BJ (cell line): ENCODE results near the gene EFCAB8. TPM values are rescaled to one million over a fixed set of nuclear protein-coding genes. Genes with fewer than 3 reads are reported as not detected.
A peak's percentile ranks its signal among the peaks of the same experiment; 100 is the strongest.

ENCODE experiments used
- CTCF ChIA-PET: fragments of 350-600 bp; formaldehyde crosslinking; extraction: SDS; loops from one replicate; lab custom pipeline; 2021; ENCODE audit warnings: antibody characterized with exemption, inconsistent platforms; lab: Yijun Ruan, JAX
- POLR2A ChIA-PET: fragments of 300-600 bp; sonication (Branson Sonifier 250); formaldehyde crosslinking; extraction: SDS; loops from one replicate; lab custom pipeline; 2021; ENCODE audit warnings: antibody characterized with exemption; lab: Charles Lee
- DNase-seq: peaks from one replicate; pipeline ENCODE4 v3.0.0-alpha.2; 2011; ENCODE audit warnings: low read depth
- H3K27me3 ChIP-seq: 2 replicates; pipeline ENCODE4 v1.6.0; 2011; ENCODE audit warnings: low read length; ENCODE audit not compliant: control insufficient read depth, insufficient read depth
- H3K36me3 ChIP-seq: 2 replicates; pipeline ENCODE4 v1.5.1; 2011; ENCODE audit warnings: low read length; ENCODE audit not compliant: control insufficient read depth, insufficient read depth
- H3K4me3 ChIP-seq: 2 replicates; pipeline ENCODE4 v1.5.1; 2011; ENCODE audit warnings: low read depth, mild to moderate bottlenecking, control low read depth, low read length
- polyA plus RNA-seq: library from polyadenylated mRNA; depleted of rRNA; stranded (reverse); fragments of >200 nt; gene quantifications from 2 replicates; pipeline ENCODE4 v1.2.3, GENCODE V29; 2011
- TF ChIP-seq, protein P1 (sequence below): IDR thresholded peaks from 2 replicates; pipeline ENCODE4 v1.5.1; 2011; ENCODE audit warnings: low read depth, mild to moderate bottlenecking, control low read depth, inconsistent platforms, low read length, moderate library complexity; ENCODE audit not compliant: insufficient read depth

The EFCAB8 gene
- polyA plus RNA-seq, 1 experiment: not detected

DNA sequence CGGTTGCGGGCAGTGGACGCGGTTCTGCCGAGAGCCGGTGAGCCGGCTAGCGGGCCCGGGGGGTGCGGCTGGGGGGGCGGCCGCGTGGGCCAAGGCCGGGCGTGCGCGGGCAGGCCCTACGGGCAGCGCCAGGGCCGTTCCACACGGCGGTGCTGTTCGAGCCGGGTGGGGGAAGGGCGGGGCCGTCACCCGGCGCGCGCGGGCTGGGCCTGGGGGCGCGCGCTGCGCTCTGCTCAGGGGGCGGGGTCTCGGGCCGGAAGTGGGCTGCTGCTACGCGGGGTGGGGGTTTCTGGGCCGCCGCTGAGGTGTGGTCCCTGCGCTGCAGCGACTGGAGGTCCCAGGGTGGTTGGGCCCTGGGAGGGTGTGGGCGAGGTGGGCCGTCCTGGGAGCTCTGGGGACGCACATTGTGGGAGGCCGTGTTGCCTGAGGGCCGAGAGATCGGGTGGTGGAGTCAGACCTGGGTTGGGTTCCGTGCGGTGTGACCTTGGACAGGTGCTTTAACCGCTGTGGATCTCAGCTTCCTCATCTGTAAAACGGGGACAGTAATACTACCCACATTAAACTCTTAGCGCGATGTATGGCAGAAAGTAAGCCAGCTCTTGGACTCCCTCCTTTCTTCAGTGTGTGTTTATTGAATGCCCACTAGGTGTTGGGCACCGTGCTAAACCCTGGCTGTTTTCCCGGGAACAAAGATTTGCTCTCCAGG lies 38.6 kb upstream of the EFCAB8 start:
- CTCF ChIA-PET: interaction anchor here (0.6 to 2.3 kb wide), 7 partner anchors 9 to 146 kb away, joined by 3 to 7 read pairs (median 5); no protein-coding TSS in a partner anchor
- Histone ChIP-seq H3K36me3 (no peaks in the 10 kb centered on the region), H3K4me3 (peak overlapping the region; percentile 91)

DNA sequence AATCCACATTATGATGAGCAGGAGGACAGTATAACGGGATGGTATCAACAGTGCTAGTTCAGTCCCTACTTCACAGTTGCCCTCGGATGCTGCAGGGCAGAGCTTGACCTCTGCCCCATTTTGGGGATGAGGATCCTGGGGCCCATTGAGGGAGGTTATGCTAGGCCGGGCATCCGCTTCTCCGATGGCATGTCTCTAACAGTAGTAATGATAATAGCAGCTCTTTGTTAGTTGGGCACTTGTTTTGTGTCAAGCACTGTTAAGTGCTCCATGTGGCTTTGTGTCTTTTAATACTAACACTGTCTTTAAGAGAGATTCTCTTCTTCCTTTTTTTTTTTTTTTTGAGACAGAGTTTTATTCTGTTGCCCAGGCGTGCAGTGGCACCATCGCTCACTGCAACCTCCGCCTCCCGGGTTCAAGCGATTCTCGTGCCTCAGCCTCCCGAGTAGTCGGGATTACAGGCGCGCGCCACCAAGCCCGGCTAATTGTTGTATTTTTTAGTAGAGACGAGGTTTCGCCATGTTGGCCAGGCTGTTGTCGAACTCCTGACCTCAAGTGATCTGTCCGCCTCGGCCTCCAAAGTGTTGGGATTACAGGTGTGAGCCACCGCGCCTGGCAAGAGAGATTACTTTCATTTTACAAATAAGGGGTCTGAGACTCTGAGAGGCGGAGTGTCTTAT lies 37.9 kb upstream of the EFCAB8 start:
- TF ChIP-seq, protein P1, sequence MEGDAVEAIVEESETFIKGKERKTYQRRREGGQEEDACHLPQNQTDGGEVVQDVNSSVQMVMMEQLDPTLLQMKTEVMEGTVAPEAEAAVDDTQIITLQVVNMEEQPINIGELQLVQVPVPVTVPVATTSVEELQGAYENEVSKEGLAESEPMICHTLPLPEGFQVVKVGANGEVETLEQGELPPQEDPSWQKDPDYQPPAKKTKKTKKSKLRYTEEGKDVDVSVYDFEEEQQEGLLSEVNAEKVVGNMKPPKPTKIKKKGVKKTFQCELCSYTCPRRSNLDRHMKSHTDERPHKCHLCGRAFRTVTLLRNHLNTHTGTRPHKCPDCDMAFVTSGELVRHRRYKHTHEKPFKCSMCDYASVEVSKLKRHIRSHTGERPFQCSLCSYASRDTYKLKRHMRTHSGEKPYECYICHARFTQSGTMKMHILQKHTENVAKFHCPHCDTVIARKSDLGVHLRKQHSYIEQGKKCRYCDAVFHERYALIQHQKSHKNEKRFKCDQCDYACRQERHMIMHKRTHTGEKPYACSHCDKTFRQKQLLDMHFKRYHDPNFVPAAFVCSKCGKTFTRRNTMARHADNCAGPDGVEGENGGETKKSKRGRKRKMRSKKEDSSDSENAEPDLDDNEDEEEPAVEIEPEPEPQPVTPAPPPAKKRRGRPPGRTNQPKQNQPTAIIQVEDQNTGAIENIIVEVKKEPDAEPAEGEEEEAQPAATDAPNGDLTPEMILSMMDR: no peak
- Histone ChIP-seq H3K27me3 (no peaks in the 10 kb centered on the region), H3K4me3 (peak overlapping the region; percentile 91), H3K36me3 (no peaks in the 10 kb centered on the region)
- no peak for DNase-seq
- CTCF ChIA-PET: interaction anchor here (0.6 to 2.3 kb wide), 3 partner anchors 9 to 31 kb away, joined by 3 to 7 read pairs (median 6); no protein-coding TSS in a partner anchor
- POLR2A ChIA-PET: no interaction called here

More for the DNA sequence above, 38.6 kb upstream of the EFCAB8 start:
- TF ChIP-seq, protein P1: no peak
- no peaks in the 10 kb centered on the region for H3K27me3 ChIP-seq
- DNase-seq: no peak
- POLR2A ChIA-PET: no interaction called here

DNA sequence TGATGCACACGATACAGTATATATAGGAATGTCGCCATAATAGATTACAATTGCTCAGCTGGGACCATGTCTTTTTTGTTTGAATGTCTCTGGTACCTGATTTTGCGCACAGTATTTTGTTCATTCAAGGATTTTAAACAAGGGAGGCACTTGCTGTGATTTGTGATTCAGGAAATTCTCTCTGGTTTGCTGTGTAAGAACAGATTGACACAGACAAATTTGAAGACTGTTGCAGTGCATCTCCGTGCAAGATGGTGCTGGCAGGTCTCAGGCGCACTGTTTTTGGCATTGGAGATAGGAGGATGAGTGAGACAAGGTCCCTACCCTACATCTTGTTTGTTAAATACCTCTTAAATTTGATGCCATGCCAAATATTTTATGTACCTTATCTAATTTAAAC lies 36.5 kb upstream of the EFCAB8 start:
- POLR2A ChIA-PET: no interaction called here
- DNase-seq: no peak
- Histone ChIP-seq H3K36me3 (0 out of 2 replicates have a peak, but pooled peaks cover 2% of the 10 kb centered on the region), H3K27me3 (no peaks in the 10 kb centered on the region), H3K4me3 (no peak overlapping the region)
- TF ChIP-seq, protein P1: no peak
- CTCF ChIA-PET: interaction anchor here (2.3 kb wide), 1 partner anchor 32 kb away, joined by 7 read pairs; no protein-coding TSS in a partner anchor

DNA sequence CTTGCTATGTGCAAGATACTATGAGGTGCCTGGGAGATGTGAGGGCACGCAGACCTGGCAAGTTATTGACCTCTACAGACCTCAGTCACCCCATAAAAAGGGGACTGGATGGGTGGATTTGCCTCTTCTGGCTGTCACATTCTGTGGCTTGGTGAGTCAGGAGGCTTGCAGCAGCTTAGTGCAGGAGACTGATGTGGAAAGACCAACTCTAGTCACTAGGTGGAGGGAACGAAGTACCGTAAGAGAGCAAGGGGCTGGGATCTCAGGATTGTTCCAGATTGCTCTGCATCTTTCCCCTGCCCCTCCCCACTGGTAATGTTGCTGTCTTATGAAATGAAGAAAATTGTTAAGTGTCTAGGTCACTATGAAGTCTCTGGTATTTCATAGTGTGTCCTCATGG lies 35.6 kb upstream of the EFCAB8 start:
- POLR2A ChIA-PET: no interaction called here
- TF ChIP-seq, protein P1: peak; percentile 45
- 0 out of 2 replicates have a peak, but pooled peaks cover 2% of the 10 kb centered on the region for H3K36me3 ChIP-seq
- H3K4me3 ChIP-seq: no peak overlapping the region
- no peaks in the 10 kb centered on the region for H3K27me3 ChIP-seq
- CTCF ChIA-PET: interaction anchor here (1.7 kb wide), 1 partner anchor 33 kb away, joined by 8 read pairs; no protein-coding TSS in a partner anchor
- DNase-seq: peak; percentile 66
